HEK293T (cell line): Measurements from ENCODE around the gene AGPAT4.

Source experiments
- CTCF ChIA-PET: fragments of 350-600 bp; formaldehyde crosslinking; extraction: SDS; loops from one replicate; lab custom pipeline; 2021; ENCODE audit warnings: antibody characterized with exemption, inconsistent platforms; lab: Yijun Ruan, JAX
- POLR2A ChIA-PET: fragments of 350-600 bp; formaldehyde crosslinking; extraction: SDS; loops from one replicate; lab custom pipeline; 2020; ENCODE audit warnings: antibody characterized with exemption, inconsistent platforms; lab: Yijun Ruan, JAX
- DNase-seq: peaks from one replicate; pipeline ENCODE4 v3.0.0; 2012; ENCODE audit warnings: mixed read lengths; ENCODE audit errors: extremely low spot score
- ARNT ChIP-seq: fragments of 450-650 bp; IDR thresholded peaks from 2 replicates; pipeline ENCODE4 v1.6.1; 2017; ENCODE audit warnings: mild to moderate bottlenecking
- BHLHE40 ChIP-seq: fragments of 450-650 bp; IDR thresholded peaks from 2 replicates; pipeline ENCODE4 v1.6.1; 2016; ENCODE audit warnings: mild to moderate bottlenecking, moderate library complexity, borderline replicate concordance
- CTBP1 ChIP-seq: fragments of 450-650 bp; IDR thresholded peaks from 2 replicates; pipeline ENCODE4 v1.6.1; 2016; ENCODE audit warnings: borderline replicate concordance
- ELF4 ChIP-seq: fragments of 450-650 bp; IDR thresholded peaks from 2 replicates; pipeline ENCODE4 v1.6.1; 2017; ENCODE audit warnings: antibody characterized with exemption
- FOXA1 ChIP-seq: fragments of 450-650 bp; IDR thresholded peaks from 2 replicates; pipeline ENCODE4 v1.6.1; 2016; ENCODE audit warnings: mild to moderate bottlenecking
- FOXK2 ChIP-seq: fragments of 450-650 bp; IDR thresholded peaks from 2 replicates; pipeline ENCODE4 v1.6.1; 2016; ENCODE audit warnings: mild to moderate bottlenecking
- FOXM1 ChIP-seq: fragments of 450-650 bp; IDR thresholded peaks from 2 replicates; pipeline ENCODE4 v1.6.1; 2017; ENCODE audit warnings: mild to moderate bottlenecking, borderline replicate concordance
- HDGF ChIP-seq: fragments of 450-650 bp; IDR thresholded peaks from 2 replicates; pipeline ENCODE4 v1.6.1; 2017; ENCODE audit warnings: antibody characterized with exemption, borderline replicate concordance
- L3MBTL2 ChIP-seq: fragments of 450-650 bp; conservative IDR thresholded peaks from 2 replicates; pipeline ENCODE4 v1.6.1; 2016; ENCODE audit warnings: mild to moderate bottlenecking
- LEF1 ChIP-seq: fragments of 450-650 bp; IDR thresholded peaks from 2 replicates; pipeline ENCODE4 v1.6.1; 2017; ENCODE audit warnings: mild to moderate bottlenecking, borderline replicate concordance
- NFRKB ChIP-seq: fragments of 450-650 bp; IDR thresholded peaks from 2 replicates; pipeline ENCODE4 v1.6.1; 2016; ENCODE audit warnings: mild to moderate bottlenecking, moderate library complexity
- SP1 ChIP-seq: fragments of 450-650 bp; IDR thresholded peaks from 2 replicates; pipeline ENCODE4 v1.6.1; 2017
- SUZ12 ChIP-seq: fragments of 450-650 bp; IDR thresholded peaks from 2 replicates; pipeline ENCODE4 v1.6.1; 2016; ENCODE audit warnings: mild to moderate bottlenecking
- TARDBP ChIP-seq: fragments of 450-650 bp; IDR thresholded peaks from 2 replicates; pipeline ENCODE4 v1.6.1; 2016
- ZNF384 ChIP-seq: fragments of 450-650 bp; IDR thresholded peaks from 2 replicates; pipeline ENCODE4 v1.6.1; 2016
- TF ChIP-seq, protein P1 (sequence below): fragments of 450-650 bp; IDR thresholded peaks from 2 replicates; pipeline ENCODE4 v1.6.1; 2016

Gene AGPAT4

DNA sequence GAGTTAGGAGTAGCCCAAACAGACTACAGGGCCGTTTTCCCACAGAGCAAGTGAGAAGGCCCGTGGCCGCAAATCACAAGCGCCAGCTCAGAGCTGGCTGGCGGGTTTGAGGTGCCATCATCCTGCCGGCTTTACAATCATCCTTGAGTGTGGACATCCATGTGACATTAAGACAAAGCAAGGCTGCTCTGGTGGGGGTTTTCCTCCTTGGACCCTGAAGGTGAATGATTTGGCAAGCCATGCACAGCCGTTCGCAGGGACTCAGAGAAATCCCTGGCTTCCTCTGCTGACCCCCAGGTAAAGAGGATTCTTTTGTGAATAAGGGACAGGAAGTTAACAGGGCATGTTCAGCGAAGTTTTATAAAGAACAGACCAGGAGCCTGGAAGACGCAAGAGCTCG, 137.2 kb downstream of the AGPAT4 start:
- TF ChIP-seq NFRKB = no peak
- TF ChIP-seq L3MBTL2 = no peak
- no peak for TF ChIP-seq FOXM1
- no peak for TF ChIP-seq BHLHE40
- no peak for TF ChIP-seq FOXK2
- no peak for TF ChIP-seq HDGF
- DNase-seq = no peak
- ChIA-PET POLR2A (no interaction called here), CTCF (no interaction called here)

DNA sequence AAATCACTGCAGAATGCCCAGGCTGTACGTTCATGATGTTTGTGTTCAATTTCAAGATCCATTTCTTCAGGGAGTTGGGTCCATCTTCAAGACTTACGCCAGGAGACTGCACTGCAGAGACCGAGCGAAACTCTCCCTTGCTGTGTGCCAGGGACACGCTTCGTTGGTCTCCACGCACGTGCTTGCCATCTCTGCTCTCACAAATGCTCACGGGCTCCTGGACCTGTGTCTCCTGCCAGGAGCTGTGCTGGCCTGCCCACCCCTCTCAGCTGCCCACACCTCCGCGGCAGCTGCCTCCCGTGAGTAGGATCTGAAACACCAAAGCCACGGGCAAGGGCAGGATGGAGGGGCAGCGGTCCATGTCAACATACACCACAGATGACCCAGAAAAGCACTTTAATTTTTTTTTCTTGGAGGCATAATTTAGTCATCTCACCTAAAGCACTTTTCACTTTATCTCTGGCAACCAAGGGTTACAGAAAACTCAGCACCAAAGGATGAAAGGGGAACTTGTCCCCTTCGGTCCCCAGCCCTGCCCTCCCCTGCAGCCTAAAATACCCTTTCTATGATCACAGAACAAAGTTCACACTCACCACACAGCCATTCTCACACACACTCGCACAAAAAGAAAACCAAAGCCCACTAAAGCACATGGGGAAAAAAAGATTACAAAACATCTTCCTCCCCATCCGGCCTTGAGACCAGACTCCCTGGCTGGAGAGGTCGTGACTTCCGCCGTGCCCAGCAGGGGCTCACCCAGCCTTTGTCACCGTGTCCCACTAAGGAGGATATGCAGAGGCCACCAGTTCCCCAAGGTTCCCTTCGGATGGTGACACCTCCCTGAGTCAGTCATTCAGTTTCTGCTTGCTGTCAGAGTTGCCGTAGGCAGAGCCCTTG, 137.9 kb downstream of the AGPAT4 start:
- DNase-seq = no peak
- no peak for TF ChIP-seq BHLHE40
- no peak for TF ChIP-seq CTBP1
- CTCF ChIA-PET = no interaction called here
- POLR2A ChIA-PET = no interaction called here

DNA sequence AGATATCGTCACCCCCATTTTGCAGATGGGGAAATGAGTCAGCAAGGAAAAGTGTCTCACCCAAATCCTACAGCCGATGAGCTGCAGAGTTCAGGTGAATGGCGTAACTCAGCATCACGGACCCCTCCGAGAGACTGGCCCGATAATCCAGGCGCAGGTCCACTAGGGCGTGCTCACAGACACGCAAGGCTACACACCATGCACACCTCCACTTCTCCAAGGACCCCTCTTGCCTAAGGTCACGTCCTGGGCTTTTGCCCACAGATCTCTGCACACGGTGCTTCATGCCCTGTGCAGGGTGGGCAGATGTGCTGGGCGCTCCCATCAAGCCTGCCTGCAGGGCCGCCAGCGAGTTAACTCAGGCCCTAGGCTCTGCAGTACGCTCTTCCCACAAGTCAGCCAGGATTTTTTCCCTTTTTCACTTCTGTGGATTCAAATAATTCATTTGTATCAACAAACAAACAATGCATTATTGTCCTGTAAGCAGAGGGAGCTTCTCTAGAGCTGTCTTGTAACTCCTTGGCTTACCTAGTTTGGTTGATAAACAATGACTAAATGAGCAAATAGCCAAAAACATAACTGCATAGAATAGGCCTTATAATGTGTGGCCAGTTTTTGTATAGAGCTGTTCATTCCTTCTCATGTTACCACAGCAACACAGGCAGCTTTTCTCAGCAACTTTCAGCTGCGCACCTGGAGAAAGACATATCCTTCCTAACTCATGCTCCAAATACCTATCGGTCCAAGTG, 139.1 kb downstream of the AGPAT4 start:
- CTCF ChIA-PET = interaction anchor here (0.8 kb wide), 1 partner anchor 204 kb away, joined by 3 read pairs; no protein-coding TSS in a partner anchor

DNA sequence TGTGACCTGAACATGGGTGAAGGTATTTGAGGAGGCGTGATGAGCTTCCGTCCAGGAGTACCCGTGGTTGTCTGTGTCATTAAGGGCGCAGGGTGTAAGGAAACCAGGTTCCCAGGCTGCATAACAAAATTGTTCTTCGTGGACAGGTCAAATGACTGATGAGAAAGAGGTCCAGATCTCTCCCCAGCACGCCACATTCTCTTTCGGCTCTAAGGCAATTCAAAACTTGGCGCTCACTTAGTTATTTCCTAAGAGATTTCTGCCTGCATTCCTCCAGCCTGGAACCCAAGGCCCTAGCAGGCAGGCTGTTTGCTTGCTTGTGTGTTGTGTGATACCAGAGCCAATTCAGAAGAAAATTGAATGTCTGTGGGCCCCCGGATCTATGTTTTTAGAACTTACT, 139.9 kb downstream of the AGPAT4 start:
- DNase-seq = no peak
- ChIA-PET CTCF (no interaction called here), POLR2A (no interaction called here)
- no peak for TF ChIP-seq ZNF384
- TF ChIP-seq HDGF = no peak

More for the DNA sequence above, 139.1 kb downstream of the AGPAT4 start:
- POLR2A ChIA-PET = no interaction called here
- no peak for DNase-seq
- no peak for TF ChIP-seq FOXA1
- no peak for TF ChIP-seq ELF4
- no peak for TF ChIP-seq L3MBTL2
- TF ChIP-seq SUZ12 = no peak
- TF ChIP-seq, protein P1, sequence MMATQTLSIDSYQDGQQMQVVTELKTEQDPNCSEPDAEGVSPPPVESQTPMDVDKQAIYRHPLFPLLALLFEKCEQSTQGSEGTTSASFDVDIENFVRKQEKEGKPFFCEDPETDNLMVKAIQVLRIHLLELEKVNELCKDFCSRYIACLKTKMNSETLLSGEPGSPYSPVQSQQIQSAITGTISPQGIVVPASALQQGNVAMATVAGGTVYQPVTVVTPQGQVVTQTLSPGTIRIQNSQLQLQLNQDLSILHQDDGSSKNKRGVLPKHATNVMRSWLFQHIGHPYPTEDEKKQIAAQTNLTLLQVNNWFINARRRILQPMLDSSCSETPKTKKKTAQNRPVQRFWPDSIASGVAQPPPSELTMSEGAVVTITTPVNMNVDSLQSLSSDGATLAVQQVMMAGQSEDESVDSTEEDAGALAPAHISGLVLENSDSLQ = no peak
- TF ChIP-seq HDGF = no peak
- TF ChIP-seq BHLHE40 = no peak
- TF ChIP-seq FOXM1 = no peak
- TF ChIP-seq LEF1 = no peak
- no peak for TF ChIP-seq TARDBP
- TF ChIP-seq ZNF384 = no peak

DNA sequence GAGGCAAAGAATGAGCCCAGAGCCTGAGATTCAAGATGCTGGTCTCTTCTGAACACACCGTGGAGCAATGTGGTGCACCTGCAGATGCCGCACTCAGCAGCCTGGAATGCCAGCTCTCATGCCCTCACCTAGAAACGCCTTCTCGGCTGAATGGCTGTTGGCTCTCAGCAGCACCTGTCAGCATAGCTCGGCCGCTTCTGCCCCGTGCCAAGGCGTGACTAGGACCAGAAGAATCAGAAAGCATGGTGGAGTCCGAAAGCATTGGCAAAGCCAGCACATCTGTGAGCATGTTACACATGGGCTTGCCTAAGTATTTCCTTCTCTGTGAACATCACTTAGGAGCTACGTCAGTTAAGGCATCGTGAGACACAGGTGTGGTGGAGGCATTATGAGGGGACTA, 141.5 kb downstream of the AGPAT4 start:
- POLR2A ChIA-PET = no interaction called here
- TF ChIP-seq ZNF384 (no peak), FOXK2 (no peak), ELF4 (no peak), SP1 (no peak)
- TF ChIP-seq, protein P1 = no peak
- no peak for DNase-seq
- CTCF ChIA-PET = no interaction called here

DNA sequence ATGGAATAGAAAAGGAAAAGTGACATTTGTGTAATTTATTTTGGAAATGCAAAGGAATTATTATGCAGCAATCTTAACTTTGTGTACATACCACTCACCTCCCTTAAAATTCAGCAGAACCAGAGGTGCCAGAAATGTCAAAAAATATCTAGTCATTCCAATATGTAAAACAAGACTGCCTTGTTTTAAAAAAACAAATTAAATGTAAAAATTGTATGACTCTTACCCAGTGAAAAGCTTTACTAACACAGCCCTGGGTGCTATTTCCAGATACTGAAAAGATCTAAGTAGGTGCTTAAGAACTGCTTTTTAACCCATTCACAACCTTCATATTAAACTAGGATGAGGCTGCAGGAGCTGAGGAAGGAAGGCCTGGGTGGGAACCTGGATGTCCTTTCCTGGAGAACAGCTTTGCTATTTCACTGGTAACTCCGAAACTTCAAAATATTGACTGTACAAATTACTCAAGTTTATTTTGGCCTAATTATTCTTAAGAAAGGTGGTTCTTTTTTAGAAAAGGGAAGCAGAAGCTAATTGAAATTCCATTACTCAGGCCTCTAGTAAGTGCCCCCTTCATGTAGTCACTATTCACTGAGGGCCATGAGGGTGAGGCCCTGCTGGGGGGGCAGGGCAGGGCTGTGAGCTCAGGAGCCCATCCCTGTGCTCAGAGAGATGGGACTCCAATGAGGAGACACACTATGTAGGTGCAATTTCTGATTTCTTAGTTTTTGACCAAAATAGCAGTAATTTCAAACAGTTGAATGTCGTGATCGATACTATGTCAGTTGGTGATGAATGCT, 142.7 kb downstream of the AGPAT4 start:
- TF ChIP-seq FOXK2 (no peak), SP1 (no peak), BHLHE40 (no peak)
- TF ChIP-seq, protein P1 = no peak
- no peak for DNase-seq
- POLR2A ChIA-PET = interaction anchor here (0.6 kb wide), 1 partner anchor 139 kb away, joined by 3 read pairs; no protein-coding TSS in a partner anchor
- CTCF ChIA-PET = no interaction called here

DNA sequence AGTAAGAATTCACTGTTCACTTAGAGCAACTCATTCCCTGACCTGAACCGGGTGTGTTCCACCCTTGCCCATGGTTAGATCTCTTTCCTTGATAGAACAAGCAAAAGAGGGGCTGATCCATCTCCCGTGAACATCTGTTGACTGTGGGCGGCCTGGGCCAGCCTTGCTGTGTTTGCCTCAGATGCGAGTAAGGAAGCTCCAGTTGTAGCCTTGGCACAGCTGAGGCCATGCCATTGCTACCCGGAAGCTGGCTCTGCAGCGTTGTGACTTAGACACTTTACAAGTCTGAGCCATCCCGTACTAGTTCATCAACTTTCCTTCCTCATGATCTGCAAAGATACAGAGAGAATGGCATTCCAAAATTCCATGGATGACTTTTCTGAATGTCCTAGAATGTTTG, 143.3 kb downstream of the AGPAT4 start:
- no peak for DNase-seq
- POLR2A ChIA-PET = interaction anchor here (0.6 kb wide), 1 partner anchor 139 kb away, joined by 3 read pairs; no protein-coding TSS in a partner anchor
- CTCF ChIA-PET = no interaction called here
- TF ChIP-seq CTBP1 = no peak
- no peak for TF ChIP-seq NFRKB
- TF ChIP-seq ZNF384 = no peak
- no peak for TF ChIP-seq BHLHE40
- no peak for TF ChIP-seq ELF4
- no peak for TF ChIP-seq ARNT
- TF ChIP-seq, protein P1 = no peak
- no peak for TF ChIP-seq LEF1
